HAP-1 (cell line): ENCODE results near the gene POU1F1.
A peak's percentile ranks its signal among the peaks of the same experiment; 100 is the strongest.

Experiments
- DNase-seq, 2 experiments: peaks; one replicate each; pipeline ENCODE4 v3.0.0-alpha.2; 2016 to 2020; ENCODE audit warnings: low spot score in 2 of 2
- H3K27me3 ChIP-seq: fragments of 250-450 bp; sonication (Bioruptor Pico); 2 replicates; pipeline ENCODE4 v1.5.1; 2020; ENCODE audit warnings: low read depth, mild to moderate bottlenecking, moderate library complexity
- H3K36me3 ChIP-seq: fragments of 250-450 bp; sonication (Bioruptor Pico); replicated peaks from 2 replicates; pipeline ENCODE4 v1.5.1; 2020; ENCODE audit warnings: mild to moderate bottlenecking
- H3K4me1 ChIP-seq: fragments of 250-450 bp; sonication (Bioruptor Pico); 2 replicates; pipeline ENCODE4 v1.5.1; 2020; ENCODE audit warnings: mild to moderate bottlenecking
- H3K4me3 ChIP-seq: fragments of 250-450 bp; sonication (Bioruptor Pico); 2 replicates; pipeline ENCODE4 v1.5.1; 2020; ENCODE audit warnings: mild to moderate bottlenecking, moderate library complexity
- H3K9me3 ChIP-seq: fragments of 250-450 bp; sonication (Bioruptor Pico); 2 replicates; pipeline ENCODE4 v1.5.1; 2020; ENCODE audit warnings: mild to moderate bottlenecking, moderate library complexity
- in situ Hi-C: fragments of 300-500 bp; cut with MboI; formaldehyde crosslinking; loops from 3 replicates; pipeline ENCODE4 v1.14.3; 2020; ENCODE audit warnings: low sequenced_read_pairs, inconsistent platforms, mixed read lengths

POU1F1 gene

GRCh38 chr3:87233805-87234204, 42.6 kb downstream of the POU1F1 start:
- H3K9me3 ChIP-seq, result no peaks in the 10 kb centered on the region
- H3K4me3 ChIP-seq, result no peak overlapping the region
- no peak for DNase-seq
- in situ Hi-C loops, result no loop called here
- H3K4me1 ChIP-seq, result 0 out of 2 replicates have a peak, but pooled peaks cover 2% of the 10 kb centered on the region
- no peaks in the 10 kb centered on the region for H3K27me3 ChIP-seq
- no peaks in the 10 kb centered on the region; the same call in 1 of the 2 replicates for H3K36me3 ChIP-seq

GRCh38 chr3:87229113-87229512, 47.3 kb downstream of the POU1F1 start:
- no peaks in the 10 kb centered on the region; the same call in 1 of the 2 replicates for H3K36me3 ChIP-seq
- H3K4me1 ChIP-seq, result peaks cover 7% of the 10 kb centered on the region
- H3K4me3 ChIP-seq, result no peak overlapping the region
- DNase-seq, result no peak
- in situ Hi-C loops, result no loop called here
- no peaks in the 10 kb centered on the region for H3K9me3 ChIP-seq
- no peaks in the 10 kb centered on the region for H3K27me3 ChIP-seq

GRCh38 chr3:87228316-87228715, 48.1 kb downstream of the POU1F1 start:
- H3K4me1 ChIP-seq, result peaks cover 7% of the 10 kb centered on the region
- no peak for DNase-seq
- in situ Hi-C loops, result no loop called here
- peak overlapping the region; percentile 90 for H3K4me3 ChIP-seq
- H3K9me3 ChIP-seq, result no peaks in the 10 kb centered on the region
- no peaks in the 10 kb centered on the region; the same call in 1 of the 2 replicates for H3K36me3 ChIP-seq
- H3K27me3 ChIP-seq, result no peaks in the 10 kb centered on the region

- H3K4me1 ChIP-seq, result peaks cover 7% of the 10 kb centered on the region
- in situ Hi-C loops, result no loop called here
- H3K27me3 ChIP-seq, result no peaks in the 10 kb centered on the region
- no peak for DNase-seq
- no peaks in the 10 kb centered on the region; the same call in 1 of the 2 replicates for H3K36me3 ChIP-seq
- H3K9me3 ChIP-seq, result no peaks in the 10 kb centered on the region
- H3K4me3 ChIP-seq, result peak overlapping the region; percentile 90
Measured at GRCh38 chr3:87227835-87228144, 48.6 kb downstream of the POU1F1 start.

- Histone ChIP-seq H3K4me3 (peak within 1 kb of the TSS; percentile 90), H3K4me1 (peaks cover 7% of the 10 kb centered on the region), H3K36me3 (no peaks in the 10 kb centered on the region; the same call in 1 of the 2 replicates), H3K27me3 (no peaks in the 10 kb centered on the region), H3K9me3 (no peaks in the 10 kb centered on the region)
- in situ Hi-C loops, result no loop called here
- peak; percentile 86 to 93 for DNase-seq
Measured at GRCh38 chr3:87227104-87227834, 49.1 kb downstream of the POU1F1 start, which contains the start of gene CHMP2B. CHMP2B (plus strand) TSS chr3:87227309; CDS start chr3:87227523, 214 bp downstream.

GRCh38 chr3:87225659-87226058, 50.7 kb downstream of the POU1F1 start:
- H3K4me1 ChIP-seq, result peaks cover 7% of the 10 kb centered on the region
- in situ Hi-C loops, result no loop called here
- DNase-seq, result no peak
- no peak overlapping the region for H3K4me3 ChIP-seq
- no peaks in the 10 kb centered on the region for H3K27me3 ChIP-seq
- H3K36me3 ChIP-seq, result no peaks in the 10 kb centered on the region; the same call in 1 of the 2 replicates
- H3K9me3 ChIP-seq, result no peaks in the 10 kb centered on the region

GRCh38 chr3:87219611-87220010, 56.8 kb downstream of the POU1F1 start:
- no peak overlapping the region for H3K4me3 ChIP-seq
- H3K27me3 ChIP-seq, result no peaks in the 10 kb centered on the region
- no peak for DNase-seq
- H3K9me3 ChIP-seq, result no peaks in the 10 kb centered on the region
- H3K36me3 ChIP-seq, result no peaks in the 10 kb centered on the region
- no peaks in the 10 kb centered on the region for H3K4me1 ChIP-seq
- in situ Hi-C loops, result no loop called here

GRCh38 chr3:87218560-87218959, 57.8 kb downstream of the POU1F1 start:
- Histone ChIP-seq H3K4me3 (no peak overlapping the region), H3K36me3 (no peaks in the 10 kb centered on the region), H3K27me3 (no peaks in the 10 kb centered on the region), H3K4me1 (no peaks in the 10 kb centered on the region), H3K9me3 (no peaks in the 10 kb centered on the region)
- no peak for DNase-seq
- in situ Hi-C loops, result no loop called here
